Measurements from ENCODE around the gene CHCHD3.
"Not testable (repeated sequence)": the region's sequence is repeated elsewhere in the genome, so short reads cannot be mapped to it uniquely, and the experiment has no call there.

The CHCHD3 gene

DNA sequence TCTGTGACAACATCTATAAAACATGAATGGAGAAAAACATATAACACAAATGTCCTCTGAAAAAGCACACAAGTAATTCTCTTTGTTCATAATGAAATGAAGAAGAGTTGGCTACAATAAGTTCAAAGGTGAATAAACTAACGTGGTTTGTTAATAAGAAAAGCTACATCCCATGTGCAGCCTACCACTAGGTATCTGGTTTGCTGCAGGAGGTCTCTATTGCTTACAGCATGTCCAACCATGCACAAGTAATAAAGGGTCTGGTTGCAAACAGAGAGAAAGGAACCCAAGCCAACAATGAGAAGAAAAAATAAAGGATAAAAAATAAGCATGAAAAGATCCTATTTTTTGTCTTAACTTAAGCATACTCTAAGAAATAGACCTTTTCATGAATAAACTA lies 139.2 kb downstream of the CHCHD3 start:
- no peak for DNase-seq

DNA sequence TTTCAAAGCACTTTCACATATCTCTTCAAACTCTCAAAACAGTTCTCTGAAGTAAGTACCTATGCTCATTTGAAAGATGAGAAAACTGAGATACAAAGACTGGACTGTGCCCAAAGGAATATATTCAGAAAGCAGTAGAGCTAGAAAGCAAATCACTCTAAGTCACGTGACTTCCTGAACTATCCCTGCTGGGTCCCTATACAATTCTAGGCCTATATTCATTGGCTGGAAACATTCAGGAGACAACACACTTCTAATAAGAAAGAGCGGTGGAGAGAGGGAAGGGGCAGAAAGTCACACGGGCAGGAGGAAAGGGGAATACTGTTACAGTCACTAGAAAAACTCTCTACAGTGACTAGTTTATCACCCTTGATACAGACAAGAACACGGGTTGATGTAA lies 140.0 kb downstream of the CHCHD3 start:
- no peak for DNase-seq

DNA sequence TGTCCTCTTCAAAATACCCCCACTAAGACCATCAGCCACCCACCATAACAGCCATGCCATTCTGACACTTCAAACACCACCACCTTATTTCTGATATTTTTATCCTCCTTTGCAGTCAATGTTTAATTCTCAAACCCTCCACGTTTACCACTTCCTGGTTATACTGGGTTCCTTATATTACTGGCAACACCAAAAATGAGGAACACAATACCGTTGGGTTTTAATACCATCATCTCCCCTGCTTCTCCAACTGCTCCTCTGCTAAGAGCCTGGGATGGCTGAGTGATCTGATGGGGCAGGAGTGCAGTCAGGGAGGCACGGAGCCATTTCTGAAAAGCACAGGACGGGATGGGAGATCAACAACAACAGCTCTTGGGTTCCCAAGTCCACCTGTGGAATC lies 140.5 kb downstream of the CHCHD3 start:
- no peak for DNase-seq

- no peak for DNase-seq
Observed at GRCh38 chr7:132940084-132940483, 141.8 kb downstream of the CHCHD3 start.

DNA sequence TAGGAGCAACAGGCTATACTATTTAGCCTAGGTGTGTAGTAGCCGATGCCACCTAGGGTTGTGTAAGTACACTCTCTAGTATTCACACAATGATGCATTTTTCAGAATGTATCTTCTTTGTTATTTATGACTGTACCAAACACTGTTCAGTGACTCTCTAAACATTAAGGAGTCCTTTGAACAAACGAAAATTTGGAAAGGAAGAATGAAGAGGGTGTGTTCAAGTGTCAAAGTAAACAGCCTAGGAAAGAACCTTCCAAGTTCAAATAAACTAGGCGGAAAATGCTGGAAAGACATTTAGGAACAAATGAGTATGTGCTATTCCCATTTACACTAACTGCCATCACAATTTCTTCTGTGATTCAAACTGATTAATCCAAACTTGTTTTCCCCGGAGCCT lies 142.4 kb downstream of the CHCHD3 start:
- peak; percentile 69 for DNase-seq

DNA sequence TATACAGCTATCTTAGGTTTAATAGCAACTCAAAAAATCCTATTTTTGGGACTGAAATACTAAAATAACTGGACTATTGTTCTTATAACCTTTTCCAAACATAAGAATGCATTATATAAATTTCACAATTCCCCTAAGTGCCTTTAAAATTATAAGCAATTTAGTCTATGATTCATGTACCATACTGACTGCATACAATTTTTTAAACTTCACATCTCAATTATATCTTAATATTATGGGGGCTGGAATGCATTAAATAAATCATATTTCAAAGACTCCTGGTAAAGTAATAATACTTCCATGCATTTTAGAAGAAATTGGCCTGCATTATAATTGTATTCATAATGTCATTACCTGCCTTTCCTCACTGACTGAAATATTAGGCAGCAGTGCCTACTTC lies 144.6 kb downstream of the CHCHD3 start:
- no peak for DNase-seq

DNA sequence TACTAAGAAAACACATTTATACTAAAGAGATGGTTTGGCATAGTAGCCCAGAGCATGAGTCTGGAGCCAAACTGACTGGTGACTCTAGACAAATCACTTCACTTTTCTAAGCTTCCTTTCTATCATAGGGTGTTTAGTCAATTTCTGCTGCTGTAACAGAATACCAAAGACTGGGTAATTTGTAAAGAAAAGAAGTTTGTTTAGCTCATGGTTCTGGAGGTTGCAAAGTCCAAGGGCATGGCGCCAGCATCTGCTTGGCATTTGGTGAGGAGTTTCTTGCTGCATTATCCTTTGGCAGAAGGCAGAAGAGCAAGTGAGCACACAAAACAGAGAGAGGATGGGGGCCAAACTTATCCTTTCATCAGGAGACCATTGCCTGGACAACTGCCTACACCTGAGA lies 146.3 kb downstream of the CHCHD3 start:
- DNase-seq = no peak

DNA sequence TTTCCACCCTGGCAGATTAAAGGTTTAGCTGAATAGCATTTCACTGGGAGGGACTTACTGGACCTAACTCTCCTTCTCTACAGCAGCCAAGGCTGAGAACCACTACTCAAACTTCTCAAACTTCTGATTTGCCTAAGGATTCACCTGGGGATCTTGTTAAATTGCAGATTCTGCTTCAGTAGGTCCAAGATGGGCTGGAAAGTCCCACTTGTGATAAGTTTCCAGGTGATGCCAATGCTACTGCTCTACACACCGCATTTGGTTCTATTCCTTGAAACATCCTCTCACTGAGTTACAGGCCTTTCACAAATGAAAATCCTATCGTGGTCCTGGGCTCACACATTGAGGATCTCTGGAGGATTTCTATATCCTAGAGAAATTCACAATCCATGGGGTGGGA lies 147.9 kb downstream of the CHCHD3 start:
- no peak for DNase-seq

DNA sequence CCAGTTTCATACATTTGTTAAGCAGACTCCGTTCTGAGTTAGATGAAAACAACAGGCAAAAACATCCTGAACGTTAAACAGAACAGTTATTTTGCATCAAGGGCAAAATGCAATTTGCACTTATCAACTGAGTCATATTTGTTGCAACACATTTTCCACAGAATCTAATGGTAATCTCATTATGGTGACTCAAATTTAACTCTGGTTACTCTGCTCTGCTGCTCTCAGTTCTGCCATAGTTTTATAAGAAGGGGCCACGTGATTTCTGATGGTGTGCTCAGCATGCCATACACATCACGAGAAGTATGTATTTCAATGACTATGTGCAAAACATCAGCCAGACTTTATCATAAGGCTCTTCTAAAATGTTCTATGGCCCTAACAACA lies 148.8 kb downstream of the CHCHD3 start:
- no peak for DNase-seq

DNA sequence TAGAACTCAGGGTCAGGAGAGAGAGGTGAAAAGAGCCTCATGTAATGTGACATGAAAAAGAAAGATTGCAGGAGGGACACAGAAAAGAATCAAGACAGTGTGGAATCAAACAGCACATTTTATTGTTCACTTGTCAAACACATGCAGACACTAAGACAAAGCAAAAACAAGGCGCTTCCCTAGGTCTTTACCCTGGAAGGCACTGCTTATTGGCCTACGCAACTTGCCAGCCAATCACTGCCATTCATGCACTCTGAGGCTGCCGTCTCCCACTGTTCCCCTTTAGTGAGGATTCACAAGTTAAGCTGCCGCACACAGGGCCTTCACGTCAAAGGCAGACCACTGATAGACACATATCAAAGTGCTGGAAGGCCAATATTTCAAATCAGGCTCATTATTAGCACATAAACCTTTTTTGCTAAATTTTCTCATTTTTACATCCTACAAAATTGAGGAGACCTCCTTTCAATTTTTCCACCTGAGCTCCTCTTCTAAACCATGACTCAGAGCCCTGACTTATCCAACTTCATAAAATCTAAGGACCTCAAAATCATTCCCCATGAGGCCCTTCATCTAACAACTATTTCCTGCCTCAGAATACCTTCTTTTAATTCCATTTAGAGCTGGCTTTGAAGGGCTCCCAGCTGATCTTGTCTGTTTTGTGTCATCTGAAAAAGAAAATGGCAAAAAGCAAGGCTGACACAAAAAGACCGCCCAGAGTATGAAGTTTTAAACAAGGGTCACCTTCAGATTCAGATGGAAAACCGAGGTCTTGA lies 149.4 kb downstream of the CHCHD3 start:
- DNase-seq = no peak

DNA sequence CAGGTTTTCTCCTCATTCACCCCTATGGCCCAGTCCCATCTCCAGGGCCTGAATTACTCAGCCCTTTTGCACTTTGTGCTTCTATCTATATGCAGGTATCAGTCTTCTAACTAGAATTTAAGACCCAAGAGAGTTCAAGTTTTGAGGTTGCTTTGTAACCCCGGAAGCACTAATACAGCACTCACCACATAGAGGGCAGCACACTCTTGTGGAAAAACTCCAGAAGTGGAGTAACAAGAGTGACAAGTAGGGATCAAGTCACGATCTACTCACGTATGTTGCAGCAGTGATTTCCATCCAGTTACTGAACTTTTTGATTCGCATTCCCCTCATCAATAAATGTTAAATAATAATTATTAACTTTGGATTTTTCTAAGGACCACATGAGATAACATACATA lies 151.0 kb downstream of the CHCHD3 start:
- DNase-seq = peak; percentile 3

GRCh38 chr7:132929944-132930343 lies 151.9 kb downstream of the CHCHD3 start:
- not testable (repeated sequence) for DNase-seq

- no peak for DNase-seq
Observed at GRCh38 chr7:132919771-132920170, 162.1 kb downstream of the CHCHD3 start.

- DNase-seq = no peak
Observed at GRCh38 chr7:132915647-132916046, 166.2 kb downstream of the CHCHD3 start.

- DNase-seq = no peak
Observed at GRCh38 chr7:132910657-132911056, 171.2 kb downstream of the CHCHD3 start.

DNA sequence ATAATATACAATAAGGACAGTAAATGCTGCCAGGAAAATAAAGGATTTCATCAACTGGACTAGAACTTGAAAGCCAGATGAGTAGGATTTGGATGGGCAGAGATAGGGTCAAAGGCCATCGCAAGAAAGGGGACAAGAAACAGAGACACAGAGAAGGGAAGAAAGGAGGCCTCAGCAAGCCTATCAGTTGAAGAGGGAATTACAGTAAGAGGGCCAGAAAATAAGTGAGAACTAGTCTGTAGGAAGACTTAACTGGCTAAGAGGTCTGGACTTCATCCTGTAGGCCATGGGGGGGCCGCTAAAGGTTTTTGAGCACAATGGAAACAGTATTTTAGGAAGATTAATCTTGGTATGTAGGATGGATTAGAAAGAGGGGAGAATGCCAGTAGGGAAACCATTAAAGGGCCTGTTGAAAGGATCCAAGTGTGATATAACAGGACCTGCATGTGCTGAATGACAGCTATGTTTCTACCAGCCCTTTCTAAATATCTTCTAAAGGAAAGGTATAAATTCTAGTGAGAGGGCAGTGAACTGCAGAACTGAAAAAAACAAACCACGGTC lies 174.4 kb downstream of the CHCHD3 start:
- no peak for DNase-seq

DNA sequence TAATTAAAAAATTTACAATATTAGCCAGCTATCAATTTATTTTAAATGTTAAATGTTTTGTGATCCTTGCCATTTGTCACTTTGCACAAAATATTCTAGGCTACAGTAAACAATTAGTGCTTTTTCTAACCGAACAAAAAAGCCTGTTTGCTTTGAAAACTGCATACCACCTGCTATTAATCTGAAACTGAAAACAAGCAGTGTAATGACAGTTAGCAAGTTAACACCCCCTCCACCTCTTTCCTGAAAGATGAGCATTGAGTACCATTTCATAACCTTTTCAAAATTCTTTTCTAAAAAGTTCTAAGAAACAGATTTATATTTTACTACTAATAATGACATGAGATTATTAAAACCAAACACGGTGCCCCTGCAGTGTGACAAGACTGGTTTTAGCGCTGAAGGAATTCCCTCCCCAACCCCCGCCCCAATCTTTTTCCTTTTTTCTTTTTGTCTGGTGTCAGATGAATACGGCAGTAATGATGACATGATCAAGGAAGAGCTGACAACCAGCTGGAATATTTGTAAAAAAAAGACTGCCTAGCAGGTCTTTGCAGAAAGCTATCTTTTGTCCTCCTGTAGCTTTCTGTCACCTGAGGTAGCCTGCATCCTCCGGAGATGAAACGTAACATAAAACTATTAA lies 175.6 kb downstream of the CHCHD3 start:
- DNase-seq = no peak

DNA sequence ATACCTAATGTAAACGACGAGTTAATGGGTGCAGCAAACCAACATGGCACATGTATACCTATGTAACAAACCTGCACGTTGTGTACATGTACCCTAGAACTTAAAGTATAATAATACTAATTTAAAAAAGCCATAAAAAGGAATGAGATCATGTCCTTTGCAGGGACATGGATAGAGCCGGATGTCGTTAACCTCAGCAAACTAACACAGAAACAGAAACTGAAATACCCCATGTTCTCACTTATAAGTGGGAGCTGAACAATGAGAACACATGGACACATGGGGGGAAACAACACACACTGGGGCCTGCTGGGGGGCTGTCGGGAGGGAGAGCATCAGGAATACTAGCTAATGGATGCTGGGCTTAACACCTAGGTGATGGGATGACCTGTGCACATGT lies 176.8 kb downstream of the CHCHD3 start:
- DNase-seq = not testable (repeated sequence)

DNA sequence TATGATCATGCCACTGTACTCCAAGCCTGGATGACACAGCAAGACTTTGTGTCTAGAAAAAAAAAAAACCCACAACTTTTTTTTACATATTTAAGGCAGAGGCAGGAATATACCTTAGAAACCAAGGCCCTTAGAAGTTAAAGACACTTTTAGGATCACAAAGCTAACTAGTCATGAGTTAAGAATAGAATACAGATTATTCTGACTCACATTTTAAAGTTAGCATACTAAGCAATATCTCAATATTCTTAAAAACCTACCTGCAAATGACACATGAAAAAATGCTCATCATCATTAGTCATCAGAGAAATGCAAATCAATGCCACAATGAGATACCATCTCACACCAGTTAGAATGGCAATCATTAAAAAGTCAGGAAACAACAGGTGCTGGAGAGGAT lies 177.7 kb downstream of the CHCHD3 start:
- no peak for DNase-seq

DNA sequence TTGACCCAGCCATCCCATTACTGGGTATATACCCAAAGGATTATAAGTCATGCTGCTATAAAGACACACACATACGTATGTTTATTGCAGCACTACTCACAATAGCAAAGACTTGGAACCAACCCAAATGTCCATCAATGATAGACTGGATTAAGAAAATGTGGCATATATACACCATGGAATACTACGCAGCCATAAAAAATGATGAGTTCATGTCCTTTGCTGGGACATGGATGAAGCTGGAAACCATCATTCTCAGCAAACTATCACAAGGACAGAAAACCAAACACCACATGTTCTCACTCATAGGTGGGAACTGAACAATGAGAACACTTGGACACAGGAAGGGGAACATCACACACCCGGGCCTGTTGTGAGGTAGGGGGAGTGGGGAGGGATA lies 179.6 kb downstream of the CHCHD3 start:
- not testable (repeated sequence) for DNase-seq

- no peak for DNase-seq
Observed at GRCh38 chr7:132901241-132901640, 180.6 kb downstream of the CHCHD3 start.

DNA sequence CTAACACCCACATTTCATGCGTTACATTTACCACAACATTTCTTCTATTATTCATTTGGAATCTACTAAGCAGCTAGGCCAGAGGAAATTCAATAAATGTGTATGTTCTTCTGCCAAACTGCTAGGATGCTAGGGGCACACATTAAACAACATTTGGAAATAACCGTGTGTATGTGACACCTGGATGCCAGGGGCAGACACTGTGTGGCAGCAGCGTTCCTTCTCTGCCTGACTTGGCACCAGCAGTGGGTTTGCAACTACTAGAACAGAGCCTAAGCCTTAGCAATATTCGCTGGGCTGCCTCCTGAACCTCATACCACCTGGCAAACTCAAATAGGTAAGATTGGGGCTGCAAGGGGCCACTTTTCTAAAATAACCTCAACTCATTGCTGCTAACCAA lies 182.1 kb downstream of the CHCHD3 start:
- peak; percentile 2 for DNase-seq

DNA sequence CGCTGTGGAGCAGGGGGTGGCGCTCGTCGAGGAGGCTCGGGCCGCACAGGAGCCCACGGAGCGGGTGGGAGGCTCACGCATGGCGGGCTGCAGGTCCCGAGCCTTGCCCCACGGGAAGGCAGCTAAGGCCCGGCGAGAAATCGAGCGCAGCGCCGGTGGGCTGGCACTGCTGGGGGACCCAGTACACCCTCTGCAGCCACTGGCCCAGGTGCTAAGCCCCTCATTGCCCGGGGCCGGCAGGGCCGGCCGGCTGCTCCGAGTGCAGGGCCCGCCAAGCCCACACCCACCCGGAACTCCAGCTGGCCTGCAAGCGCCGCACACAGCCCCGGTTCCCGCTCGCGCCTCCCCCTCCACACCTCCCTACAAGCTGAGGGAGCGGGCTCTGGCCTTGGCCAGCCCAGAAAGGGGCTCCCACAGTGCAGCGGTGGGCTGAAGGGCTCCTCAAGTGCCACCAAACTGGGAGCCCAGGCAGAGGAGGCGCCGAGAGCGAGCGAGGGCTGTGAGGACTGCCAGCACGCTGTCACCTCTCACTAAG lies 183.2 kb downstream of the CHCHD3 start:
- not testable (repeated sequence) for DNase-seq

- DNase-seq = no peak
Observed at GRCh38 chr7:132897093-132897687, 184.7 kb downstream of the CHCHD3 start.

Measured in NCI-H345 (cell line).